Body of pancreas (tissue), 4 donors: Measurements from ENCODE around the gene DLL4. TPM values are rescaled to one million over a fixed set of nuclear protein-coding genes. Genes with fewer than 3 reads are reported as not detected.

Source experiments
- ATAC-seq: fragments of 150-250 bp; one replicate; pipeline ENCODE4 v1.9.1; 2016
- DNase-seq, 4 donors: peaks; one replicate each; pipeline ENCODE4 v3.0.0-alpha.2; 2019
- H3K27ac ChIP-seq, 4 donors: fragments of 200-600 bp; sonication (generic); 1 replicate in 3 of 4; 2 replicates in 1 of 4; pipeline versions ENCODE4 v1.5.1 to v1.6.1; 2016 to 2019; ENCODE audit warnings: mild to moderate bottlenecking in 1 of 4, mixed read lengths in 1 of 4, moderate library complexity in 1 of 4
- H3K27me3 ChIP-seq, 2 donors: fragments of 200-600 bp; sonication (generic); one replicate each; pipeline ENCODE4 v1.6.0; 2016; ENCODE audit warnings: mild to moderate bottlenecking in 1 of 2
- H3K36me3 ChIP-seq, 2 donors: fragments of 200-600 bp; sonication (generic); replicated peaks in 1 of 2; 2 replicates each; pipeline ENCODE4 v1.5.1; 2016; ENCODE audit warnings: low read depth in 2 of 2; ENCODE audit not compliant: insufficient read depth in 1 of 2
- H3K4me1 ChIP-seq: fragments of 200-600 bp; sonication (generic); one replicate; pipeline ENCODE4 v1.6.0; 2016
- H3K4me3 ChIP-seq, 2 donors: fragments of 200-600 bp; sonication (generic); 1 replicate in 1 of 2; 2 replicates in 1 of 2; pipeline ENCODE4 v1.5.1; 2016 to 2019
- H3K9me3 ChIP-seq, 3 donors: fragments of 200-600 bp; sonication (generic); 1 replicate in 2 of 3; 2 replicates in 1 of 3; pipeline ENCODE4 v1.5.1; 2016
- CTCF ChIP-seq, 7 experiments: fragments of 450-650 bp in 4 of 7; fragments of 200-600 bp in 3 of 7; sonication (generic) in 3 of 7; IDR thresholded peaks; one replicate each; pipeline ENCODE4 v1.5.1; 2016 to 2019; ENCODE audit warnings: antibody characterized with exemption in 7 of 7
- POLR2A ChIP-seq, 3 donors: fragments of 450-650 bp; IDR thresholded peaks; one replicate each; pipeline ENCODE4 v1.6.1; 2016; ENCODE audit warnings: antibody characterized with exemption in 3 of 3, mild to moderate bottlenecking in 2 of 3
- WGBS, 2 donors: methylation state at CpG; one replicate each; pipeline ENCODE4 v1.1.5; 2017; 5-methylcytosine and 5-hydroxymethylcytosine counted together
- intact Hi-C: fragments of 100-400 bp; cut with DNase I; formaldehyde crosslinking; loops from one replicate; pipeline ENCODE4 v1.15.1; 2023
- total RNA-seq, 2 donors: library from RNA; depleted of rRNA; stranded (reverse); fragments of >200 nt; gene quantifications; one replicate each; pipeline ENCODE4 v1.1.0, GENCODE V29; 2016

The DLL4 gene
- total RNA-seq, 2 donors from 2014 or later = 0.33 to 3.6 TPM

GRCh38 chr15:40925863-40926658 is 3.1 kb upstream of the DLL4 start:
- 4 to 9% methylated on average over 14 to 61 of the region's 61 CpGs for WGBS, 2 donors
- intact Hi-C loops = no loop called here
- TF ChIP-seq CTCF (IDR thresholded peaks at IDR 0.05) (no peak), POLR2A (IDR thresholded peaks at IDR 0.05) (no peak)
- H3K9me3 ChIP-seq = no peaks in the 10 kb centered on the region
- DNase-seq (peak in 1 of 4 donors; percentile 31), ATAC-seq (no peak)
- peaks cover 0 to 30% of the 10 kb centered on the region in 2 donors for H3K27me3 ChIP-seq
- no peak overlapping the region for H3K4me3 ChIP-seq
- no peak overlapping the region for H3K27ac ChIP-seq
- no peaks in the 10 kb centered on the region for H3K36me3 ChIP-seq
- peaks cover 56% of the 10 kb centered on the region for H3K4me1 ChIP-seq

- 21 to 47% methylated on average over 23 to 24 of the region's 33 CpGs for WGBS, 2 donors
- H3K27me3 ChIP-seq = peaks cover 0 to 35% of the 10 kb centered on the region in 2 donors
- H3K9me3 ChIP-seq = no peaks in the 10 kb centered on the region
- TF ChIP-seq CTCF (IDR thresholded peaks at IDR 0.05) (no peak), POLR2A (IDR thresholded peaks at IDR 0.05) (no peak)
- no peak for ATAC-seq
- H3K27ac ChIP-seq = no peak overlapping the region
- no peak overlapping the region for H3K4me3 ChIP-seq
- peaks cover 57% of the 10 kb centered on the region for H3K4me1 ChIP-seq
- no peaks in the 10 kb centered on the region for H3K36me3 ChIP-seq
- DNase-seq = no peak
- intact Hi-C loops = no loop called here
Measured at GRCh38 chr15:40926659-40927494, 2.3 kb upstream of the DLL4 start.

GRCh38 chr15:40927495-40927872 is 1.7 kb upstream of the DLL4 start:
- no peak for TF ChIP-seq CTCF (IDR thresholded peaks at IDR 0.05)
- no peak for TF ChIP-seq POLR2A (IDR thresholded peaks at IDR 0.05)
- no peak overlapping the region for H3K4me3 ChIP-seq
- DNase-seq = no peak
- no peaks in the 10 kb centered on the region for H3K9me3 ChIP-seq
- WGBS, 2 donors = 11 to 17% methylated on average over 18 to 22 of the region's 24 CpGs
- H3K4me1 ChIP-seq = peaks cover 62% of the 10 kb centered on the region
- intact Hi-C loops = no loop called here
- H3K27me3 ChIP-seq = peaks cover 0 to 35% of the 10 kb centered on the region in 2 donors
- no peaks in the 10 kb centered on the region for H3K36me3 ChIP-seq
- ATAC-seq = no peak
- H3K27ac ChIP-seq = no peak overlapping the region

- H3K27ac ChIP-seq = no peak overlapping the region
Measured at GRCh38 chr15:40927873-40928806, 1.0 kb upstream of the DLL4 start.

More at GRCh38 chr15:40927873-40928806, 1.0 kb upstream of the DLL4 start:
- Histone ChIP-seq H3K4me1 (peaks cover 67% of the 10 kb centered on the region), H3K4me3 (no peak overlapping the region), H3K27me3 (peaks cover 0 to 35% of the 10 kb centered on the region in 2 donors), H3K36me3 (no peaks in the 10 kb centered on the region), H3K9me3 (no peaks in the 10 kb centered on the region)
- intact Hi-C loops = no loop called here
- ATAC-seq (no peak), DNase-seq (peak in 1 of 4 donors; percentile 40)
- TF ChIP-seq CTCF (IDR thresholded peaks at IDR 0.05) (no peak), POLR2A (IDR thresholded peaks at IDR 0.05) (no peak)
- 1 to 2% methylated on average over 31 to 55 of the region's 68 CpGs for WGBS, 2 donors
